ENCODE measurements around the gene RPIA.

GRCh38 chr2:88687384-88687783 lies 4.1 kb upstream of the RPIA start:
- no peak for TF ChIP-seq POLR2AphosphoS5 (IDR thresholded peaks at IDR 0.05; ENCODE audit: low read depth, low read length)
- TF ChIP-seq POLR2A (IDR thresholded peaks at IDR 0.05; ENCODE audit: low read depth, low read length), result no peak
- TF ChIP-seq TAF1 (IDR thresholded peaks at IDR 0.05; ENCODE audit: low read depth, low read length), result no peak

Measured in GM12891 (cell line).